ENCODE measurements around the gene LRRC7.
"Not testable (repeated sequence)": the region's sequence is repeated elsewhere in the genome, so short reads cannot be mapped to it uniquely, and the experiment has no call there.

Gene LRRC7

DNA sequence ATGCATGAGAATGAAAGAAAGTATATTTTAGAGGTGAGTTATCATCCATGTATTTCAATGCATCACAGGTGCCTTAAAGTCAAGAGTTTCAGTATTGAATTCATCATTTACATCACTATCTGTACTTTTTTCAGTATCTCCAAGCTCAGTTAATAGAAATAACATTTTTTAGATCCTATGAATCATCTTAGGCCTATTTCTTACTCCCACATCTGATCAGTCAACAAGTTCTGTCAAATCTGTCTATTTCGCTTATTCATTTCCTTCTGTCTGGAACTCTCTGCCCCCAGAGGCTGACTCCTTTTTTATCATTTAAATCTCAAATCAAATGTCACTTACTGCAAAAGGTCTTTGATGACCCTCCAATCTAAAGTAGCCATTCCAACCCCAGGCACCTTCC, 295.2 kb downstream of the LRRC7 start:
- ATAC-seq (ENCODE audit: insufficient read depth, low read depth) (no peak), DNase-seq (no peak)
- no peaks in the 10 kb centered on the region for H3K79me2 ChIP-seq (ENCODE audit: insufficient read depth, low read length)
- H2AFZ ChIP-seq (ENCODE audit: low read depth, low read length): no peak overlapping the region
- H3K9me3 ChIP-seq (ENCODE audit: insufficient read depth, low read length, severe bottlenecking): no peaks in the 10 kb centered on the region
- H3K27me3 ChIP-seq (ENCODE audit: insufficient read depth, low read length, poor library complexity): no peaks in the 10 kb centered on the region
- H4K20me1 ChIP-seq (ENCODE audit: insufficient read depth, low read length): no peaks in the 10 kb centered on the region
- no peak overlapping the region for H3K9ac ChIP-seq (ENCODE audit: low read depth, low read length)
- H3K27ac ChIP-seq (ENCODE audit: low read length): no peak overlapping the region
- no peaks in the 10 kb centered on the region for H3K36me3 ChIP-seq (ENCODE audit: insufficient read depth, low read length)
- H3K4me2 ChIP-seq (ENCODE audit: insufficient read depth, low read length): no peak overlapping the region
- TF ChIP-seq, protein P1, sequence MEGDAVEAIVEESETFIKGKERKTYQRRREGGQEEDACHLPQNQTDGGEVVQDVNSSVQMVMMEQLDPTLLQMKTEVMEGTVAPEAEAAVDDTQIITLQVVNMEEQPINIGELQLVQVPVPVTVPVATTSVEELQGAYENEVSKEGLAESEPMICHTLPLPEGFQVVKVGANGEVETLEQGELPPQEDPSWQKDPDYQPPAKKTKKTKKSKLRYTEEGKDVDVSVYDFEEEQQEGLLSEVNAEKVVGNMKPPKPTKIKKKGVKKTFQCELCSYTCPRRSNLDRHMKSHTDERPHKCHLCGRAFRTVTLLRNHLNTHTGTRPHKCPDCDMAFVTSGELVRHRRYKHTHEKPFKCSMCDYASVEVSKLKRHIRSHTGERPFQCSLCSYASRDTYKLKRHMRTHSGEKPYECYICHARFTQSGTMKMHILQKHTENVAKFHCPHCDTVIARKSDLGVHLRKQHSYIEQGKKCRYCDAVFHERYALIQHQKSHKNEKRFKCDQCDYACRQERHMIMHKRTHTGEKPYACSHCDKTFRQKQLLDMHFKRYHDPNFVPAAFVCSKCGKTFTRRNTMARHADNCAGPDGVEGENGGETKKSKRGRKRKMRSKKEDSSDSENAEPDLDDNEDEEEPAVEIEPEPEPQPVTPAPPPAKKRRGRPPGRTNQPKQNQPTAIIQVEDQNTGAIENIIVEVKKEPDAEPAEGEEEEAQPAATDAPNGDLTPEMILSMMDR (IDR thresholded peaks at IDR 0.05; ENCODE audit: borderline replicate concordance, extremely low read depth, low read length, poor library complexity, severe bottlenecking): no peak
- no peak for TF ChIP-seq EZH2 (IDR thresholded peaks at IDR 0.05; ENCODE audit: borderline replicate concordance, low read depth, low read length, severe bottlenecking)
- no peak overlapping the region for H3K4me3 ChIP-seq (ENCODE audit: low read depth in 1 of 2, low read length in 2 of 2)
- no peaks in the 10 kb centered on the region for H3K4me1 ChIP-seq (ENCODE audit: insufficient read depth, low read length)

DNA sequence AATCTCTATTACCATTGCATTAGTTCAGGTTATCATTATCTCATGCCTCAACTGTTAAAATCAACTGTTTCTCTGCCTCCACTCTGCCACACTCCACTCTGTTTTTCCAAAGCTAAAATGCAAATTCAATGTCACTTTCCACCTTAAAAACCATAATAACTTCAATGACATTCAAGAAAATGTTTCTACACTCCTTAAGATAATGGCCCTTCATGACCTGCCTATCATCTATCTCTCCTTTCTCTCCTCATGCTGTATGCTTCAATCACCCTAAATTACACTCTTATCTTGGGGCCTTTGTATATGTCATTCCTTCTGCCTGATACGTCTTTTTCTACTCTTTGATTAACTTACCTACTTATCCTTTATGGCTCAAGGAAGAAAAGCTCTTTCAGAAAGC, 296.0 kb downstream of the LRRC7 start:
- TF ChIP-seq, protein P1 (IDR thresholded peaks at IDR 0.05; ENCODE audit: borderline replicate concordance, extremely low read depth, low read length, poor library complexity, severe bottlenecking): no peak
- no peak for TF ChIP-seq EZH2 (IDR thresholded peaks at IDR 0.05; ENCODE audit: borderline replicate concordance, low read depth, low read length, severe bottlenecking)
- no peak overlapping the region for H3K9ac ChIP-seq (ENCODE audit: low read depth, low read length)

DNA sequence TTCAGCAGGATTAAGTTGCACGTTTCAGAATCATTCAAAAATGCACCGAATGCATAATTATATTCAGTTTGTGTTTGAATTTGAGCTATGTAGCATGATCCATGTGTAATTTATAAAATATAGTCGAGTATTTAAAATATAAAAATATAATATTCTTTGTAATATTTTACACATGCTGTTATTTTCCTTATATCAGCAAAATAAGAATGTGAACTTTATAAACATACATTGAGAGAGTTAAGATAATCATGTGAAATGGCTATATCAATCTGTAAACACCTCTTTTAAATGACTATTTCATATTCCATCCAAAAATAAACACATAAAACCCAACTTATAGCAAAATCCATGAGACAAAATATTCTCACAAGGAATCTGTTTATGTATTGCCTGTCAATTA, 303.7 kb downstream of the LRRC7 start:
- no peaks in the 10 kb centered on the region for H3K9me3 ChIP-seq (ENCODE audit: insufficient read depth, low read length, severe bottlenecking)
- ATAC-seq (ENCODE audit: insufficient read depth, low read depth) (no peak), DNase-seq (no peak)
- H2AFZ ChIP-seq (ENCODE audit: low read depth, low read length): no peak overlapping the region
- no peaks in the 10 kb centered on the region for H3K4me1 ChIP-seq (ENCODE audit: insufficient read depth, low read length)
- H4K20me1 ChIP-seq (ENCODE audit: insufficient read depth, low read length): no peaks in the 10 kb centered on the region
- no peak overlapping the region for H3K27ac ChIP-seq (ENCODE audit: low read length)
- H3K9ac ChIP-seq (ENCODE audit: low read depth, low read length): no peak overlapping the region
- TF ChIP-seq, protein P1 (IDR thresholded peaks at IDR 0.05; ENCODE audit: borderline replicate concordance, extremely low read depth, low read length, poor library complexity, severe bottlenecking): no peak
- TF ChIP-seq EZH2 (IDR thresholded peaks at IDR 0.05; ENCODE audit: borderline replicate concordance, low read depth, low read length, severe bottlenecking): no peak
- no peaks in the 10 kb centered on the region for H3K36me3 ChIP-seq (ENCODE audit: insufficient read depth, low read length)
- H3K27me3 ChIP-seq (ENCODE audit: insufficient read depth, low read length, poor library complexity): no peaks in the 10 kb centered on the region
- H3K4me3 ChIP-seq (ENCODE audit: low read depth in 1 of 2, low read length in 2 of 2): no peak overlapping the region
- H3K79me2 ChIP-seq (ENCODE audit: insufficient read depth, low read length): no peaks in the 10 kb centered on the region
- H3K4me2 ChIP-seq (ENCODE audit: insufficient read depth, low read length): no peak overlapping the region

More for the DNA sequence above, 296.0 kb downstream of the LRRC7 start:
- ATAC-seq (ENCODE audit: insufficient read depth, low read depth) (no peak), DNase-seq (no peak)
- H2AFZ ChIP-seq (ENCODE audit: low read depth, low read length): no peak overlapping the region
- no peaks in the 10 kb centered on the region for H3K9me3 ChIP-seq (ENCODE audit: insufficient read depth, low read length, severe bottlenecking)
- H3K27ac ChIP-seq (ENCODE audit: low read length): no peak overlapping the region
- H3K4me1 ChIP-seq (ENCODE audit: insufficient read depth, low read length): no peaks in the 10 kb centered on the region
- H3K79me2 ChIP-seq (ENCODE audit: insufficient read depth, low read length): no peaks in the 10 kb centered on the region
- H3K4me3 ChIP-seq (ENCODE audit: low read depth in 1 of 2, low read length in 2 of 2): no peak overlapping the region
- H3K4me2 ChIP-seq (ENCODE audit: insufficient read depth, low read length): no peak overlapping the region
- no peaks in the 10 kb centered on the region for H3K36me3 ChIP-seq (ENCODE audit: insufficient read depth, low read length)
- H4K20me1 ChIP-seq (ENCODE audit: insufficient read depth, low read length): no peaks in the 10 kb centered on the region
- H3K27me3 ChIP-seq (ENCODE audit: insufficient read depth, low read length, poor library complexity): no peaks in the 10 kb centered on the region

DNA sequence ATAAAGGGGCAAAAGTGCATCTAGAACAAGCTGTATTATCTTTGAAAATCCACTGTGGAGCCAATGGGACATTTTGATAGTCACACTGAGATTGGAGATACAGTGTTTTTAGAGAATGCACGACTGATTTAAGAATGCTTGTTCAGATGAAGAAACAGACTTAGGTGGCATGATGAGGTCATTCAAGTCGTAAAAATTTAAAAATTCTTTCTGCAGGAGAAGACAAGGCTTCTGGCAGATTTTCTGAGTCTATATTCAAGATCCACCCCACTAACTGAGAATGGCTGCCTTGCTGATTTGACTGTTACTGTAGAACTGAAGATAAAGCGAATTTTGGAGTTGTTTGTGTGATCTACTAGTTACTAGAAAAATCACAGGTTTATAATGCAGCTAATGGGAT, 310.6 kb downstream of the LRRC7 start:
- no peaks in the 10 kb centered on the region for H4K20me1 ChIP-seq (ENCODE audit: insufficient read depth, low read length)
- H3K4me1 ChIP-seq (ENCODE audit: insufficient read depth, low read length): no peaks in the 10 kb centered on the region
- TF ChIP-seq, protein P1 (IDR thresholded peaks at IDR 0.05; ENCODE audit: borderline replicate concordance, extremely low read depth, low read length, poor library complexity, severe bottlenecking): no peak
- no peak for TF ChIP-seq EZH2 (IDR thresholded peaks at IDR 0.05; ENCODE audit: borderline replicate concordance, low read depth, low read length, severe bottlenecking)
- no peak for DNase-seq
- no peak overlapping the region for H3K27ac ChIP-seq (ENCODE audit: low read length)
- no peak overlapping the region for H3K9ac ChIP-seq (ENCODE audit: low read depth, low read length)
- no peak for ATAC-seq (ENCODE audit: insufficient read depth, low read depth)
- no peak overlapping the region for H2AFZ ChIP-seq (ENCODE audit: low read depth, low read length)
- H3K9me3 ChIP-seq (ENCODE audit: insufficient read depth, low read length, severe bottlenecking): no peaks in the 10 kb centered on the region
- H3K27me3 ChIP-seq (ENCODE audit: insufficient read depth, low read length, poor library complexity): no peaks in the 10 kb centered on the region
- no peaks in the 10 kb centered on the region for H3K79me2 ChIP-seq (ENCODE audit: insufficient read depth, low read length)
- no peak overlapping the region for H3K4me3 ChIP-seq (ENCODE audit: low read depth in 1 of 2, low read length in 2 of 2)
- H3K4me2 ChIP-seq (ENCODE audit: insufficient read depth, low read length): no peak overlapping the region
- H3K36me3 ChIP-seq (ENCODE audit: insufficient read depth, low read length): no peaks in the 10 kb centered on the region

DNA sequence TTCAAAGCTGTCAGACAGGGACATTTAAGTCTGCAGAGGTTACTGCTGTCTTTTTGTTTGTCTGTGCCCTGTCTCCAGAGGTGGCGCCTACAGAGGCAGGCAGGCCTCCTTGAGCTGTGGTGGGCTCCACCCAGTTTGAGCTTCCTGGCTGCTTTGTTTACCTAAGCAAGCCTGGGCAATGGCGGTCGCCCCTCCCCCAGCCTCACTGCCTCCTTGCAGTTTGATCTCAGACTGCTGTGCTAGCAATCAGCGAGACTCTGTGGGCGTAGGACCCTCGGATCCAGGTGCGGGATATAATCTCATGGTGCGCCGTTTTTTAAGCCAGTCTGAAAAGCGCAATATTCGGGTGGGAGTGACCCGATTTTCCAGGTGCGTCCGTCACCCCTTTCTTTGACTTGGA, 320.3 kb downstream of the LRRC7 start:
- H3K9me3 ChIP-seq (ENCODE audit: insufficient read depth, low read length, severe bottlenecking); H3K79me2 ChIP-seq (ENCODE audit: insufficient read depth, low read length); H3K36me3 ChIP-seq (ENCODE audit: insufficient read depth, low read length); H3K9ac ChIP-seq (ENCODE audit: low read depth, low read length); H4K20me1 ChIP-seq (ENCODE audit: insufficient read depth, low read length); H3K27ac ChIP-seq (ENCODE audit: low read length); H3K27me3 ChIP-seq (ENCODE audit: insufficient read depth, low read length, poor library complexity); DNase-seq; H3K4me3 ChIP-seq (ENCODE audit: low read depth in 1 of 2, low read length in 2 of 2); H3K4me2 ChIP-seq (ENCODE audit: insufficient read depth, low read length); H2AFZ ChIP-seq (ENCODE audit: low read depth, low read length); H3K4me1 ChIP-seq (ENCODE audit: insufficient read depth, low read length); ATAC-seq (ENCODE audit: insufficient read depth, low read depth): not testable (repeated sequence)

Data from DND-41 (cell line).